GM18511 (cell line): ENCODE results near the gene VMAC.

Experiments
- ATAC-seq: cut with Tn5 transposase; IDR thresholded peaks from one replicate; pipeline ENCODE4 v1.9.1; 2021; ENCODE audit warnings: mild to moderate bottlenecking, moderate library complexity; ENCODE audit not compliant: unreplicated experiment

The VMAC gene

DNA sequence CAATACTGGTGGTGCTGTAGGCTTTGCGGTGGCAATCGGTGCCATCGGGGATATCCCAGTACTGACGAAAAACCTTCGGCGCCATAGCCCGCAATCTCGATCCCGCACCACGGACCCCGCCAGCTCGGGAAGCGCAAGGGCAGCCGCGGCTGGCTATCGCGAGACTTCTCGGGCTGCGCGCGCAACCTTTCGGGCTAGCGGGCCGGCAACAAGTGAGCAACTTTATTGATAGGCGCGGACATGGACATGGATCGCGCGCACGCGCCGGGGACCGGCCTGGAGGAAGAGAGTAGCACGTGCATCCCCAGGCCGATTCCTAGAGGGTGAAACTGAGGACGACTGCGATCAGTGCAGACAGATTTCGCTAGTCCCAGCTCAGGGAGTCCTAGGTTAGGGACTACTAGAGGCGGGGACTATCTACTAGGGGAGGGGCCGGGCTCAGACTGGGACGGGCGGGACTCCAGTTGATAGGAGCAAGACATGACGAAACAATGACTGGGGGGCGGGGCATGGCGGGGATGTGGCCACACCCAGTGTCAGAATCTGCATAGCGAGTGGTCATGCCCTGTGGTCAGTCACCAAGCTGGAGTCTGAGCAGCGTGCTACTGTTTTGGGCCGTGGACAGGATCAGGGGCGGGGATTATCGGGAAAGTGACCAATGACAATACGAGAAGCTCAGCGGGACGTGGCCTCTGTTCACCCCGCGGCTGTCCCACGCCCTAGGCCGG lies 884 bp upstream of the VMAC start, which contains the start of gene NDUFA11:
Gene NDUFA11, minus strand, starts transcription at position 167 of the 728 bp plus-strand sequence. Its CDS starts 82 bp downstream, at position 85.
- peak; percentile 9 for ATAC-seq

DNA sequence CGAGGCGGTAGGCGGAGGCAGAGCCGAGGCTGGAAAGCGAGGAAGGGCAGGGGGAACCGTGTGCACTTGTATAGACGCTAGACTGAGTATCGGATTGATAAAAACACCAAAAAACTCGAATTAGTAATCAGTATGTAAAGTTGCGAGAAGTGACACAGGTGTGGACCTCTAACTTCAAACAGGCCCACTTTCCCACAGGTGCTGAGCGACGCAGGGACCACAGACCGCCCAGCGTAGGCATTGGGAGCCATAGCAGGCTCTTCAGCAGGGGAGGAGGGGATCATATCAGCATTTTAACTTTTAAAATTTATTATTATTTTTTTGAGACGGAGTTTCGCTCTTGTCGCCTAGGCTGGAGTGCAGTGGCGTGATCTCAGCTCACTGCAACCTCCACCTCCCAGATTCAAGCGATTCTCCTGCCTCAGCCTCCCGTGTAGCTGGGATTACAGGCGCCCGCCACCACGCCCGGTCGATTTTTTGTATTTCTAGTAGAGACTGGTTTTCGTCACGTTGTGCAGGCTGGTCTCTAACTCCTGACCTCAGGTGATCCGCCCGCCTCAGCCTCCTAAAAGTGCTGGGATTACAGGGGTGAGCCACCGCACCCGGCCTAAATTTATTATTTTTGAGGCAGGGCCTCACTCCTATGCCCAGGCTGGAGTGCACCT lies 574 bp downstream of the VMAC start:
- no peak for ATAC-seq

- ATAC-seq: no peak
Observed at GRCh38 chr19:5907241-5907640, 2.6 kb downstream of the VMAC start.

DNA sequence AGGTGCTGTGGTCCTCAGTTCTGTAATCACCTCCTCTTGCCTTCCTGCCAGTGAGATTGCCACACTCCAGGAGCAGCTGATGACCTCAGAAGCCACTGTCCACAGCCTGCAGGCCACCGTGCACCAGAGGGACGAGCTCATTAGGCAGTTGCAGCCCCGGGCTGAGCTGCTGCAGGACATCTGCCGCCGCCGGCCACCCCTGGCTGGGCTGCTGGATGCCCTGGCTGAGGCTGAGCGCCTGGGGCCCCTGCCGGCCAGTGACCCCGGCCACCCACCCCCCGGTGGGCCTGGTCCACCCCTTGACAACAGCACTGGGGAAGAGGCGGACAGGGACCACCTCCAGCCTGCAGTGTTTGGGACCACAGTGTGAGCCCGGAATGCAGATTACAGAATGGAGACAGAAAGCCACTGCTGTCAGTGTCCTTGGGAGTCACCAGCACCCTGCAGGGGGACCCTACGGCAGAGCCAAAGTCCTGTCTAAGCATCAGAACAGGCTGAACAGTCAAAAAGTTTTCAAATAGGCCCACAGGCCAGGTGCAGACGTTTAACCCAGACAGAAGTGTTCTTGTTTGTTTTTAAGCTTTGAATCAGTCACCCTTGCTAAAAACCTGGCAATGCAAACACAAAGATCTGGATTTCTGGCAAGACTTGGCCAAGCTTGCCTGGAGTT lies 4.2 kb downstream of the VMAC start:
- no peak for ATAC-seq

DNA sequence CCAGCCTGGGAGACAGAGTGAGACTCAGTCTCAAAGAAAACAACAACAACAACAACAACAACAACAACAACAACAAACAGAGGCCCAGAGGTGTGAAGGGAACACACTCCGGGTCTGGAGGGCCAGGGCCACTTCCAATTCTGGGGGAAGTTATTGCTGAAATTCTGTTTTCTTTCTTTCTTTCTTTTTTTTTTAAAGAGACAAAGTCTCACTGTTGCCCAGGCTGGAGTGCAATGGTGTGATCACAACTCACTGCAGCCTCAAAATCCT lies 5.9 kb downstream of the VMAC start:
- ATAC-seq: no peak

DNA sequence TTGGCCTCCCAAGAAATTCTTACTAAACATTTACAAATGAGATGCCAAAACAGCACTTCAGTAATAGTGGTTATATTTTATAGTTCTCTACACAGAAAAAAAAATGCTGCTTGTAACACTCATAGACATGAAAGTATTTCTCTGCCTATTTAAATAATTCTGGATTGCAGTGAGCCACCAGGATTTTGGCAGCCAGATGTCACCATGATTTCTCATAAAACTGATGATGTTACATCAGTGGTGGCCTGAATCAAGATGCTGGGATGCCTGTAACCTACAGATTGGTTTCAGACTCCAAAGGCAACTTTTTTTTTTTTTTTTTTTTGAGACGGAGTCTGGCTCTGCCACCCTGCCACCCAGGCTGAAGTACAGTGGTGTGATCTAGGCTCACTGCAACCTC lies 6.7 kb downstream of the VMAC start:
- no peak for ATAC-seq

DNA sequence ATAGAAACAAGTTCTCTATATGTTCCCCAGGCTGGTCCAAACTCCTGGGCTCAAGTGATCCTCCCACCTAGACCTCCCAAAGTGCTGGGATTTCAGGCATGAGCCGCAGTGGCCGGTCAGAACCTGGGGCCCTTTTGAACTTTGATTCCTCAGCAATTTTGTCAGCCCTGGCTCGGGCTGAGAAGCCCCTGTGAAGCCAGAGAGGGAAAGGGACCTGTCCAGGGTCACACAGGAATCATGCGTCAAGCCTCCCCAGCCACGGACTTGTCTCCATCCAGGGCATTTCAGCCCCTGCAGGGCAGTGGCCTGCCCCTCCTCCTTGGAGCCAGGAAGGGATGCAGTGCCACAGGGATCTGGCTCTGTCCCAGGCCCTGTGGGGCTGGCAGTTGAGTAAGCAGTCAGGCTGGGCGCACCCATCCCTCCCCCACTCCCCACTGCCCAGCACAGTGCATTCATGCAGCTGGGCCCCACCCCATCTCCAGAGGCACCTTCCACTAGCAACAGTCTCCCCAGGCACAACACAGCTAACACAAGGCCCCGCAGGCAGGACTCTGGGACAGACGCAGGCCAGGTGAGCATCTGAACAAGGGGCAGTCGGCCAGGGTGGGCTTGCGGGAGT lies 9.2 kb downstream of the VMAC start, which contains the start of gene CAPS:
Gene CAPS, plus strand, starts transcription at position 516 of the 619 bp plus-strand sequence. CDS start 153 bp downstream, outside the sequence.
- ATAC-seq: no peak

- ATAC-seq: no peak
Observed at GRCh38 chr19:5914358-5914774, 9.7 kb downstream of the VMAC start.

- ATAC-seq: no peak
Observed at GRCh38 chr19:5914946-5915781, 10.5 kb downstream of the VMAC start.

GRCh38 chr19:5915782-5916165 lies 11.1 kb downstream of the VMAC start:
- ATAC-seq: no peak

DNA sequence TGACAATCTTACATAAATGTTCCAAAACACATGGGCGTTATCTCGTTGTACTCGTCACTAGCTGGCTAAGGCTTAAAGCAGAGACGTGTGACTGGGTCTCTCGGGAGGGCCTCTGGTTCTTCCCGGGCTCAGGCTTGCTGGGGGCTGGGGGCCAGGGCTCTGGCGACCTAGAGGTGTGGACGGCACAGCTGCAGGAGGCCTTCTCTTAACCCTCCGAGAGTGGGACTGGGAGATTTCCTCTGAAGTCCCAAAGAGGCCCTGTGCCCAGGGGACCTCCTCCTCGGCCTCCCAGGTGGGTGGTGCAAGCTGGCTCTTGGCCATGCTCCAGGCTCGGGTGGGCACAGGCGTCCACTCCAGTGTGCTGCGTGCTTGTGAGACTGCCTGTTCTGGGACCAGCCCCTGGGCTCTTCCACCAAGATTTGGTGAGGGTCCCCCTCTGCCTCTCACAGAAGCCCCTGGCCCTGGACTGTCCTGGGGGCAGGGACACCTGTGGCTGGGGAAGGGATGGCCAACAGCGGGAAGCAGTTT lies 11.6 kb downstream of the VMAC start:
- no peak for ATAC-seq

DNA sequence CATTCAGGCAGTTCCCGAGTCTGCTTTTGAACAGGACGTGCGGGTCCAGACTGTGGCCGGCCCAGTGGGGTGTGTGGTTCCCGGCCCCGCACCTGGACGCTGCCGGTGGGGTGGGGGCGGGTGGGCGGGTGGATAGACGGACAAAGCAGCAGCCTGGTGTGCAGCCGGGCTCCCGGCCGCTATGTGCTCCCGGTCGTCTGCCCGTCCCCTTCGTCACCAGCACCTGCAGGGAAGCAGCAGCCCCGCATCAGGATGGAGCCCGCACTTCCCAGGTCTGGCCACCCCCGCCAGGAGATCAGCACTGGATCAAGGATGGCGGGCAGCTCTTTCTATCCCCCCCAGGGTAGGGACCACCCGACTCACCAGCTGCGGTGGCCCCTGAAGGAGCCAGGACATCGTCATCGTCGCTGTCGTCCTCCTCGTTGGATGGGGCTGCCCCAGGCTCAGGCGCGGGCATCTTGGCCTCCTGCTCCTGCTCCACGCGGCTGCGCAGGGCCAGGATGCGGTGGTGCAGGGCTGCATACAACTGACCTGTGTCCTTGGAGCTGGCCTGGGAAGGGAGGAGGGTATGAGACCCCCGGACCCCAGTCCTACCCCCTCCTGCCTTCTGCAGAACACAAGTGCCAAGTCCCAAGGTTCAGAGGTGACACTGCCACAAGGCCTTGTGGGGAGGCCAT lies 12.9 kb downstream of the VMAC start:
- no peak for ATAC-seq

- ATAC-seq: no peak
Observed at GRCh38 chr19:5918463-5919079, 13.9 kb downstream of the VMAC start.

DNA sequence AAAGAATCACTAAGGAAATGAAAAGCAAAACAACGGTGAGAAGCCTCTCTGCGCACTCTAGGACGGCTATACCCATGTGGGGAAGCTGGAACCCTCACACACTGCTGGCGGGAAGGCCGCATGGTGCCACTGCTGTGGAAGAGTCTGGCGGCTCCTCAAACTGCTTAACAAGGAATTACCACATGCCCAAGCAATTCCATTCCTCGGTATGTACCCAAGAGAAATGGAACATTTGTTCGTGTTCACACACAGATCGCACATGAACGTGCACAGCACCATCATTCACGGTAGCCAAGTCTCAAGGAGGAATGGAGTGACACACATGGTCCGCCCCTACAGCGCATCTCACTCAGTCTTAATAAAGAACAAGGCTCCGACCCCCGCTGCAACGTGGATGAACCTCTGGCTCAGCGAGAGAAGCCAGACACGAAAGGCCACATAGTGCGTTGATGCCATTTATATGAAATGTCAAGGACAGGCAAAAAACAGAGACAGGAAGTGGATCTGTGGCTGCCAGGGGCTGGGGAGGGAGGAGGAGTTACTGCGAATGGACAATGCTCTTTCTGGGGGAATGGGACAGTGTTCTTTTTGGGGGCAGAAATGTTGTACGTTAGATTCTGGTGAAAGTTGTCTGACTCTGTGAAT lies 17.0 kb downstream of the VMAC start:
- no peak for ATAC-seq

DNA sequence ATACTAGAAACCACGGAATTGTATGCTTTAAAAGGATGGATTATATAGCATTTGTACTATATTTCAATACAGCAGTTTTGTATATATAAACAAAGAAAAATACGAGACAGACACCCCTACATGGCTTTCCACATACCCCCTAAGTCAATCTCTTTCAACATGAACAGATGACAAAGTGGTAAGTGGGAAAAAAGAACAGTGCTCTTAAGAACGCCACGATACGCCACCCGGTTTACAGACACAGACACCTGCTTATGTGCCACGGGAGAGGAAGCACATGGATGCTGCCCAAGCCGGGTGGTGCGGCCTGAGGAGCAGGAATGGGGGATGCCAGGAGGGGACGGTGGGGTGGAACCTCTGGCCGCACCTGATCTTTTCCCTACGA lies 17.5 kb downstream of the VMAC start:
- ATAC-seq: no peak

DNA sequence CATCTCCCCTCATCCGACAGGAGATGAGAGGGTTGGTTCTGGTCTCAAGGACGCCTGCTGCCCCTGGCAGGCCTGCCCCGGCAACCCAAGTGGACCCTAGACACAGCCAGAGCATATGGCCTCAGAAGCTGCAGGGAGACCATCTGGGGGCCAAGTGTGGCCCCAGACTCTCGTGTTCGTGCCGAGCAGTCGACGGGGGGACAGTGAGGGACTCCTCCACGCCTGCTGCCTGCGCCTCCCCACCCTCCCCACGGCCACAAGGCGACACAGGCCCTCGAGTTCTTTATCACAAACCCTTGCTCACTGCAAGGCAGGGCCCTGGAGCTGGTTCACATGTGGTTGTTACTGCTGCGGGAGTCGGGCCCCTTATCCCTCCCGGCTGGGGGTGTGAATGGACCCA lies 18.7 kb downstream of the VMAC start:
- no peak for ATAC-seq

GRCh38 chr19:5925830-5926427 lies 21.3 kb downstream of the VMAC start:
- no peak for ATAC-seq

DNA sequence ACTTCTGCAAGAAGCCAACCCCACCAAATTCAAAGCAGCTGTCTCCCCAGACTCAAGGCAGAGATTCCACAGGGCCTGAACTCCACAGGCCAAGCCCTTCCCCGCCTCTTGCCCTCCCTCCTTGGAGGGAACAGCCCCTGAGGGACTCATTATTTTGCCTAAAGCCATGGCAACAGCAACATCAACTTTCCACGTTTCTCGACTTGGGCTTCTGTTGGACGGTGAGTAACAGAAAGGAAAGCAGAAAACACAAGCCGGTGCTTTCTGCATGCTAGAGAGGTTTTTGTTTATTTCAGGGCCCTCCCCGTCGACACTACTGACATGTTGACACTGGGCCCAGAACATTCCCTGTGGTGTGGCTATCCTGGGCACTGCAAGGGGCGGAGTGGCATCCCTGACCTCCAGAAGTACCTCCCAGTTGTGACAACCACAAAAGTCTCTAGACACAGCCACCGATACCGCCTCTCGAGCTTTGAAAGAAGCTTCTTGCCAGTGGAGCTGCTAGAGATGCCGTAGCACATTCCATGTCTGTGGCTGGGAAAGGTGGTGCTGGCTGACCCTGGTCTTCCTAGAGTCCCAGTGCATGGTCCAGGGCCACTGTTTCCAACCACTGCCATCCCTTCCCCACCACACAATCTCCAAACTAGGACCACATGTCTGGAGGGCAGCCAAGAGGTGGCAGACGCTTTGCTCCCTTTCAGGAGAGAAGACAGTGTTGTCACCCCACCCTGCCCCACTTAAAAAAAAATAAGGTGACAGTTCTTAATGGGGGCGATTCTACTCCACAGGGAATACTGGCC lies 22.2 kb downstream of the VMAC start:
- ATAC-seq: no peak
